HG02642 (cell line): ENCODE data around the gene NEMP2.

Source experiments
- ATAC-seq: cut with Tn5 transposase; IDR thresholded peaks from one replicate; pipeline ENCODE4 v1.9.1; 2021; ENCODE audit warnings: mild to moderate bottlenecking; ENCODE audit not compliant: unreplicated experiment, poor library complexity

The NEMP2 gene

DNA sequence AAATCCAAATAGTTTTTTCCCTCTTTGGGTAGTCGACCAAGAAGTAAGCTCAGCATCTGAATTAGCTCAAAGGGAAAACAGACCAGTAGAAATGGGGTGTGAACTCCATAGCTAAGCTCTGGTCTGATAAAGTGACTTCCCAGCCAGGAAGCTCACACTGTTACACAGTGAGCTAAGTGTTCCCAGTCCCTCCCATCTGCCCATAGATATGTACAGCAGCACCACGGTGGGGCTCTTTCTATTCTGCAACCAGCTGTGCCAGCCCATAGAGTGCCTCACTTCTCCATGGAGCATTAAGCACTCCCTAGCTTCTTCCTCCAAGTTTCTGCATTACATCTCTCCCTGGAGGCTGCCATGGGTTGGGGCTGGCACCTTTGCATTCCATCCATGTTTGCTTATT is 27.6 kb upstream of the NEMP2 start:
- ATAC-seq, result no peak

DNA sequence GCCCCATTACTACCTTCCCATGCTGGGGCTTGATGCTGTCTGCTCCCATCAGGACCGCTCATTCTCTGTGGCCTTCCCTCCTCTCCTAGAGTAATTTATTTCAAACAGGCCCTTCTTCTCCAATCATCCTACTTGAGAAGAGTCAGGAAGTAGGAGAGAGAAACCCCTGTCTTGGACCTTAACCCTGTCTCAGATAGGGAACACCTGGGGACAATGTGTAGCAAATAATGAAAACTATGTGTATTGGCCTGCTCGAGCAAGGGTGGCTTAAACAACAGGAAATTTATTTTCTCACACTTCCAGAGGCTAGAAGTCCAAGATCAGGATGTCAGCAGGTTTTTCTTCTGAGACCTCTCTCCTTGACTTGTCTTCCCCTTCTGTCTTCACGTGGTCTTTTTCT is 26.6 kb upstream of the NEMP2 start:
- no peak for ATAC-seq

DNA sequence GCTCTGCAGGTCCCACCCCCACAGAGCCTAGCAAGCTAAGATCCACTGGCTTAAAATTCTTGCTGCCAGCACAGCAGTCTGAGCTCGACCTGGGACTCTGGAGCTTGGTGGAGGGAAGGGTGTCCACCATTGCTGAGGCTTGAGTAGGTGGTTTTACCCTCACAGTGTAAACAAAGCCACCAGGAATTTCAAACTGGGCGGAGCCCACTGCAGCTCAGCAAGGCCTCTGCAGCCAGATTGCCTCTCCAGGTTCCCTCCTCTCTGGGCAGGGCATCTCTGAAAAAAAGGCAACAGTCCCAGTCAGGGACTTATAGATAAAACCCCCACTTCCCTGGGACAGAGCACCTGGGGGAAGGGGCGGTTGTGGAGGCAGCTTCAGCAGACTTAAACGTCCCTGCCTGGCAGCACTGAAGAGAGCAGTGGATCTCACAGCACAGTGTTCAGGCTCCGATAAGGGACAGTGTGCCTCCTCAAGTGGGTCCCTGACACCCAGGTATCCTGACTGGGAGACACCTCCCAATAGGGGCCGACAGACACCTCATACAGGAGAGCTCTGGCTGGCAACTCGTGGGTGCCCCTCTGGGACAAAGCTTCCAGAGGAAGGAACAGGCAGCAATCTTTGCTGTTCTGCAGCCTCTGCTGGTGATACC is 20.0 kb upstream of the NEMP2 start:
- ATAC-seq, result no peak

DNA sequence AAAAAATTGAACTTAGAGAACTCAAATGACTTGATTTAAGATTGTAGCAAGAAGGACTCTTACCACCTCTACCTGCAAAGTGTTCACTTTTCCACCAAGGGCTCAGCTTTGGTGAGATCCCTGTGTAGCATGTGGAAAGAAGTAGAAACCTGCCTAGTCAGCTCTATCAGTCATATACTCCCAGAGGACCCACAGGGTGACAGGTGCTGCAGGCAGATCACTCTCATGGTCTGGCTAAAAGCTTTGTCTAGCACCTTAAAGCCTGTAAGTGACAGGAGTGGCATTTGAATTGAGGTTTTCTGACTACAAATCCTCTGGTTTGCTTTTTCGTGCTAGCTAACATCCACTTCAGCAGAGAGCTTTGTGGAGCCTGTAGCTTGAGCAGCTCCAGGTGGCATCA is 18.7 kb upstream of the NEMP2 start:
- no peak for ATAC-seq

DNA sequence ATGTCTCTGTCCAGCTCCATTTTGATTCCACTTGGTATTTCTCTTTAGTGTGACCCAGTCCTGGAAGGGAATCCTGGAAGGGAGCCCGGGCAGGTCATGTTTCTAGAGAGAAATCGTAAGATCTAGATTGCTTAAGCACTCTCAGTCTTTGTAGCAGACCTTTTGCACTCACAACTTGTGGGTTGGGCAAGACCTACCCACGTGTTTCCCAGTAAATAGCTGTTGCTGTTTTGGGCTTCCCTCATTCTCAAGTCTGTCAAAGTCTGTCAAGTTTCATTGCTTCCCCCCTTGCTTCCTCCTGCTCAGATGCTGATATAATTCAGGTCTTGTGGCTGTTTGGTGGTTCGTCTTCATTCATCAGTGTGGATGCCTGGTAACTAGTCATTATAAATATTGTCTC is 17.4 kb upstream of the NEMP2 start:
- ATAC-seq, result peak; percentile 41

DNA sequence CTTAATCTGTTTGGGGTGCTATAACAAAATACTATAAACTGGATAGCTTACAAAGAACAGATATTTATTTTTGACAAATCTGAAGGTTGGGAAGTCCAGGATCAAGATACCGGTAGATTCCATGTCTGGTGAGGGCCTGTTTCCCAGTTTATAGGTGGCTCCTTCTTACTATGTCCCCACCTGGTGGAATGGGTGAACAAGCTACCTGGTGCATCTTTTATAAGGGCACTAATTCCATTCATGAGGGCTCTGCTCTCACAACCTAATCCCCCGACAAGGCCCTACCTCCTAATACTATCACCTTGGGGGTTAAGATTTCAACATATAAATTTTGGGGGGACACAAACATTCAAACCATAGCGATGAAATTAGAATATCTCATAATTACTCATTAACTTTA is 15.6 kb upstream of the NEMP2 start:
- no peak for ATAC-seq

DNA sequence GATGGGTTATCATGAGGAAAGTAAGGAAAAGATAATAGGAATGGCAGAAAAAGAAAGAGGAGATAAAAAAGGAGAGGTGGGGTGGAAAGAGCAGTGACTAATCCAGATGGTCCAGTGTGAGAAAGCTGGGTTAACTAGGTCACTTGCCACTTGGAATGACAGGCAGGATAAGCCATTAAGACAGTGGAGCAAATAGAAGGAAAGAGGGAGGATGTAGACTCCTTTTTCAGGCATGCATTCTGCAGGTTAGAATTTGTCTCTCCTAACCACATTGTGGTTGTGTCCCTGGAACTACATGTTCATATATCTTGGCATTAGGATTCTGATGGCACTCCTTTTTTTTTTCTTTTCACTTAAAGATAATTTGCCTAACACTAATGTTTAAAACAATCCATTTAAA is 13.4 kb upstream of the NEMP2 start:
- no peak for ATAC-seq

DNA sequence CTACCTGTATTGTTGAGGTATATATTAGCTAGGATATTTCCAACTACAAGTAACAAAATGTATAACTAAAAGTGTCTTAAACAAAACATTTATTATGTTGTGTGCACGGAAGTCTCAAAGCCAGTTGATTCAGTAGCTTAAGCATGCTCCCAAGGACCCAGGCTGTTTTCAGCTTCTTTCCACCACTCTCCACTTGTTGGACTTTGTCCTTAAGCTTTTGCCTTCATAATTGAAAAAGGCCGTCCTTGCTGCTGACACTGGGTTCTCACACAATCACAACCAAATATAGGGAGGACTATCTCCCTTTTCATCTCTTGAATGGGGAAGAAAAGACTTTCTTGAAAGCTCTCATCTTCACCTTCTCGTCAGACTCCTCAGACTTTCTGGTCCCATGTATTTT is 12.2 kb upstream of the NEMP2 start:
- ATAC-seq, result no peak

DNA sequence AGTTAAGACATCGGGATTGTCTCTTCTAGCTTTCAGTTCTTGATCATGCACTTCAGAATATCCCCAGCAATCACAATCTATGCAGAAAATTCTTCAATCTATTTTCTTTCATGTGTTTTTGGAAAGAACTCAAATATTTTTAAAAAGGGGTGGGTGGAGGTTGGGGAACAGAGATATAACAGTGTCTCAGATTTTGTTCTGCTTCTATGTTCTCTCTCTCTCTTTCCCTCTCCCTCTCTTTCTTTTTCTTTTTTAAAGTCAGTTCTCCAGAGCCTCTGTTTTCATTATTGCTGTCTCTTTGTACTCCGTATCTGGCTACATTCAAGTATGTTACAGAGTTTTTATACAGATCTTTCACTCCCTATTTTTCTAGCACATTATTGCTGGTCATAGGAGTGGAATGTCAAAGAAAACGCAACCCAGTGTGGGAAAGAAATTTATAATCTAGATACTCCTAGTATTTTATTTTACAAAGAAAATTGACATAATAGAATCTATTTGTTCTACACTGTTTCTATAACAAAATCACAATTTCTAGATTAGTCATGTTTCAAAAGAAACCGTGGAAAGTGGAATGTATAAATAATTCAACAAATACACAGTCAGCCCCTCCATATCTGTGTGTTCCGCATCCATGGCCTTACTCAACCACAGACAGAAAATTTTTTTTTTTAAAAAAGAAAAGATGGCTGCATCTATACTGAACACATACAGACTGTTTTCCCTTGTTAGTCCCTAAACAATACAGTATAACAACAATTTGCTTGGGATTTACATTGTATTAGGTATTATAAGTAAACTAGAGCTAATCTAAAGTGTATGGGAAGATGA is 11.2 kb upstream of the NEMP2 start:
- ATAC-seq, result no peak

DNA sequence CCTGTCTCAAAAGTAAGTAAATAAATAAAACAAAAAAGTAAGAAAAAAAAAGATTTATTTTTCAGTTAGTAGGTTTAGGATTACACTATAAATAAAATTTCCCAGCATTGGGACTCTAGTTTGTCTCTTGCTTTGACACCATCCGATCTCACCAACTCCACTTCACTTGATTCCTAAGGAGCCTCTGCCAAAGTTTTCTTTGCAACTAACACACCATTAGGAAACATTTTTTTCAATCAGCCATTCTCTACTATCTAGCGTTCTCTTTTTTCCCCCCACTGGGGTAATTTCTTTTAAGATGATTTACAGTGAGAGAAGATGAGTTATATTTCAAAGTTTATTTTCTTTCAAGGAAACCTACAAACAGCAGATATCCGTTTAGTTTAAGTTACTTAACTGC is 10.6 kb upstream of the NEMP2 start:
- ATAC-seq, result no peak

DNA sequence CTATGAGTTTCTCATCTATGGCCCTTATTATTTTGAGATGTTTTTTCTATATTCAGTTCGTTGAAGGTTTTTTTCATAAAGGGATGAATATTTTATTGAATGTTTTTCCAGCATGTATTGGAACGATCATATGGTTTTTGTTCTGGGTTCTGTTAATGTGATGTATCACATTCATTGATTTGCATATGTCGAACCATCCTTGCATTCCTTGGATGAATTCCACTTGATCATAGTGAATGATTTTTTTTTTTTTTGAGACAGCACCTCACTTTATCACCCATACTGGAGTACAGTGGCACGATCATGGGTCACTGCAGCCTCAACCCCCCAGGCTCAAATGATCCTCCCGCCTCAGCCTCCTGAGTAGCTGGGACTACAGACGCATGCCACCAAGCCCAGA is 5.5 kb upstream of the NEMP2 start:
- no peak for ATAC-seq

DNA sequence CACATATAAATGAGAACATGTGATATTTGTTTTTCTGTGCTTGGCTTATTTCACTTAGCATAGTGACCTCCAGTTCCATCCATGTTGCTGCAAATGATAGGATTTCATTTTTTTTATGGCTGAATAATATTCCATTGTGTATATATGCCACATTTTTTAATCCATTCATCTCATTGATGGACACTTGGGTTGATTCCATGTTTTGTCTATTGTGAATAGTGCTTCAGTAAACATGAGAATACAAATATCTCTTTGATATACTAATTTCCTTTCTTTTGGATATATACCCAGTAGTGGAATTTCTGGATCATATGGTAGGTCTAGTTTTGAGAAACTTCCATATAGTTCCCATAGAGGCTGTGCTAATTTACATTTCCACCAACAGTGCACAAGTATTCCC is 3.7 kb upstream of the NEMP2 start:
- ATAC-seq, result no peak

DNA sequence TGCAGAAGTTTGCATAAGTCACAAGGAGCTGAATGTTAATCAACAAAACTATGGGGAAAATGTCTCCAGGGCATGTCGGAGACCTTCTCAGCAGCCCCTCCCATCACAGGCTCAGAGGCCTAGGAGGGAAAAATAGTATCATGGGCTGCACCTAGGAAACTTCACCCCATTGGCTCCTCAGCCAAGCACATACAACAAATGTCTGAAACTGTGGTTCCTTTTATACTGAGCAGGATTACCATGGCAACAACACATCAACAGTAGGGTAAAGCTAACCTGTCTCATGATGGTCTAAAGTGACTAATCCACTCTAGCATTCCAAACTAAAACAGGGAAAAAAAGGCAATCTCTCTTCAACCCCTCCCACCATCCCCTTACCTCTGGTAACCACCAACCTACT is 3.2 kb upstream of the NEMP2 start:
- no peak for ATAC-seq

DNA sequence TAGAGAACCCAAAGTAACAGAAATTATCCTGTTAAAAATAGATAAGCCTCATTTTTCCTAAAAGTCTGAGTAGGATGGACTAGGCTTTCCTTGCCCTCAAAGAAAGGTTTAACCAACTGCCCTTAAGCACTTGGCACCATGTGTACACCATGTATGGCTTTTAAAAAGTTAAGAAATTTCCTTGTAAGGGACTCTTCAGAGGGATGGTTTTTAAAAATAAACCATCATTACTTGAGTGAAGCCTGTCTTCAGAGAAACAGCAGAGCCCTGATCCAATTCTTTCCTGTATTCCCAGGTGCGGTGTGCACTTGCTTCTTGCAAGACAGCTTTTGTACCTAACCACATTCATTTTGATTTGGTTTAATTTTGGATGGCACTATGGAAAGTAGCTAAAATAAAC is 1.1 kb upstream of the NEMP2 start:
- no peak for ATAC-seq

DNA sequence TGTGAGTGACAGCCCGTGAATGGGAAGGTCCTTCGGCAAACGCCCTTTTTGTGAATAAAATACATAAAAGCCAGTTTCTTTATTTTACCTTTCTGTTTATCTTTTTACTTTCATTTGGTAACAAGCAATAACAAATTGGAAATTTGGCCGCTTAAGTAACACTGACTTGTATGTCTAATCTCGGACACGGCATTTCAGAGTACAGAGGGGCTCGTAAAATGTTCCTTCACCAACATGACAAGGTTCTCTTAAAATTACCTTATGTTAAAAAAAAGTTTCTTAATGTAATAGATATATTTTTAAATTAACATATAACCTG is 558 bp upstream of the NEMP2 start:
- ATAC-seq, result no peak

DNA sequence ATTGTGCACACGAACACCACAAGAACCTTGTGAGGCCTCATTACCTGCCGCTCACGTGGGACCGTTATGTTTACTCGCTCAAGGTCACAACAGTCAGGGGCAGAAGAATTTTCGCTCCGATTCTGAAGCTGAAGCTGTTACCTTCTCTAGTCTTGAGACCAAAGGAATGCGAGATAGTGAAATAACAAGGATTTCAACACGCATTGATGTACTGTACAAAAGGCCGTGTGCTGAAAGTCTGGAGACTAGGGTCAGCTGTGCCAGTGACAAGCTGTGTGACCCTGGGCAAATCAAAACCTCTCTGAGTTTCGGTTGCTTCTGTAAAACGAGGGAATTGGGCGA is 583 bp downstream of the NEMP2 start:
- peak; percentile 21 for ATAC-seq

DNA sequence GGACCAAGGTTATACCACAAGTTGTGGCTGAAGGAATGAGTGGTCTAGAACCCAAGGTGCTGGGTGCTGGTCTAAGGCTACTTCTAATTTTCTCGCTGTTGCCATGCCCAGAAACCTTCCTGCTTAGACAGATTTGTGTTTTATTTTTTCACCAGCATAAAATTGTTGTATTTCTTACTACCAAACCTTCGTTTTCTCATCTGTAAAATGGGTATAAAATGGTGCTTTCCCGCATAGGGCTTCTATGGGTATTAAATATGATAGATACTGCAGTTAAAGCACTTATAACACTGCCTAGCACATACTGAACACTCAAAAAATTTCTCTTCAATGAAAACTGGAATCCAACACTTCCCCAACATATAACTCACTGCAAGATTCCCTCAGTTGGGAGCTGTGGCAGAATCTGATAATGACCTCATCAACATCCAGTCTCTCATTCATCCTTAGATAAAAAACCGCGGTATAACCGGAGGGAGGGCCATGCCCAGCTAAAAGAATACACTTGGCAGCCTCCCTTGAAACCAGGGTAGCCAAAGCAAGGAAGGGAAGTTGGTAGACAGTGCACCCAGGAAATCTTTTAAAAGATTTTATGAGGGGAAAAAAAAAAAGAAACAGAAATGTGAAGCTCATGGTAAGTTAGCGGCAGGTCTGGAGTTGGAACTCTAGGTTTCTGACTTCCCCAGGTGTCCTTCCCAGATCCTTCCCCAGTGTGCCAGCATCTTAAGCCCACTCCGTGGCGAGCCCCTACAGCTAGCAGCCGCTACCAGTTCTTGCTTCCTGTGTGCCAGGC is 1.2 kb downstream of the NEMP2 start:
- no peak for ATAC-seq

DNA sequence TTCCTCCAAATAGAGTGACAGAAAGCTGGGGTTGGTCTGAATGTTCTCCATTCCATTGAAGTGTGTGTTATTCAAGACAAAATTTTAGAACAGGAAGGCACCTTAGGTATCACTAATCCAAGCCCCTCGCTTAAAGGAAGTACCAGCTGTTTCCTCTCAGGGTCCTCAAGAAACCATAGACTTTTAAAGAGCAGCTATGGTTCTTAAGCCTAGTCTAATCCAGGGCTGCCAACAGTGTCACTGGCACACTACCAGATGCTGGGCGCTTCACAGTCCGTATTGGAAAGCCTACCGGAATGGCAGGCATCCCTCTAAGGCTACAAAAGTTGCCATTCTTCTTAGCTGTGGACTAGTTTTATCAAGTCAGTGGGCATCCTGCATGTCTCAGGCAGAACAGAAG is 1.9 kb downstream of the NEMP2 start:
- no peak for ATAC-seq

DNA sequence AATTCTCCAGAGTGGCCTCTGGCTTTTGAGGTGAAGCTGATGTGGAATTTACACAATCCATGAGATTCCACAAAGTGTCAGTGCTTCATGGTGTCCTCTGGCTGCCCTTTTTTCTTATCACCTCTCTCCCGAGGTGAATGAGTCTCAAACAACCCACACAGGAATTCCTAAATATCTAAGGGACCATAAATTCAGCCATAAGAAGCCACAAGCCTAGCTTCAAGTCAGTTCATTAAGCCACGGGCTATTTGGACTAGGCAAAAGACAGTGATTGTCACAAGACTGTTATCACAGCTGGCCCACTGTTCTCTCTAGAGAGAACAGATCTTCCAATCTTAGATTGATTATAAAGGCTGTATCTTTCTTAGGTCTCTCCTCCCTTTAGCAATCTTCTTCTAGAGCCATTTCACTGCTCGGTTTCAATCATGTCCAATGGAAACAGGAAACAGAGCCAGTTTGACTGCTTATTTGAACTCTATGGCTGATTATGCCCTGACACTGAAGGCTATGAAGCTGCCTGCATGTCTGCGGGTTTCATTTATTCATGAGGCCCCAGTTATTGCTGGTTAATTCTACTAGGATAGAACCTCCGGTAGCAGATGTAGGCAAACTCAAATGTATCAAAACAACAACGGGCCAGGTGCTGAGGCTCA is 4.1 kb downstream of the NEMP2 start:
- no peak for ATAC-seq

DNA sequence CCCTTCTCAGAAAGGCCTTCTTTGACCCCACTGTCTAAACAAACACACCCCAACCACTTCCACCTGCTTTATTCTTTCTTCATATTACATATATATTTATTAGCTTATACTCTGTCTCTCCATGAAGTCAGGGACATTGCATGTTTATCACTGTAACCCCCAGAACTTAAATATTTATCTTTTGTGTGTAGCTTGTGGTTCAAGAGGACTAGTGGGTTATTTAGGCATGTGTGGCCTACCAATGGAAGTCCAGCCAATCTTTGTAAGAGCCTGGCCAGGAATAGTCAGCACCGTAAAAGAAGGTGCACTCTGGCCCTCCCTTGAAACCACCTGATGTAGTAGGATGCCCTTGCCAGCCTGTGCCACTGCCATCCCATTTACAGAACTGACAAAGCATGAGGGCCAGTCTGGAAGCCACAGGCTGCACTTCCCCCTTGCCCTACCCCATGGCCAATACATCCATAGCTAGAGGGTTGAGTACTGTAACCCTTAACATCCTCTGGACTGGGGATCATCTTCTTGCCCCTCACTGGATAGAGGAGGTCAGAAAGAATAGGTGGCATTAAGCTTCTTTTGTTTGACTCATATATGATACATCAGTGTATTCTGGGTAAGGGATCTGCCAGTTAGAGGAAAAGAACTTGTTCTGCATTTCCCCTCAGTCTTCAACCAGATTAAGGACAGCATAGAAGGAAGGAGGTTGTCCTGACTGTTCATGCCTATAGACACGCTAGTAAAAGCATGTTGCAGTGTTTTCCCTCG is 4.9 kb downstream of the NEMP2 start:
- no peak for ATAC-seq
